BE2C (cell line): ENCODE results near the gene ALPL.

Source experiments
- DNase-seq: peaks from one replicate; pipeline ENCODE4 v3.0.0-alpha.2; 2020
- H3K27me3 ChIP-seq: fragments of 250-450 bp; sonication (Bioruptor Pico); 2 replicates; pipeline ENCODE4 v1.5.1; 2020; ENCODE audit warnings: mild to moderate bottlenecking
- H3K36me3 ChIP-seq: fragments of 250-450 bp; sonication (Bioruptor Pico); 2 replicates; pipeline ENCODE4 v1.5.1; 2020; ENCODE audit warnings: mild to moderate bottlenecking
- H3K4me1 ChIP-seq: fragments of 250-450 bp; sonication (Bioruptor Pico); 2 replicates; pipeline ENCODE4 v1.5.1; 2020
- H3K4me3 ChIP-seq: 2 replicates; pipeline ENCODE4 v1.5.1; 2011; ENCODE audit warnings: low read depth, low read length
- H3K9me3 ChIP-seq: fragments of 250-450 bp; sonication (Bioruptor Pico); 2 replicates; pipeline ENCODE4 v1.5.1; 2020
- CTCF ChIP-seq: IDR thresholded peaks from 2 replicates; pipeline ENCODE4 v1.5.1; 2012; ENCODE audit warnings: mild to moderate bottlenecking, low read depth, low read length

The ALPL gene

GRCh38 chr1:21612057-21612456 is 102.8 kb downstream of the ALPL start:
- DNase-seq = no peak
- TF ChIP-seq CTCF = no peak
- H3K4me3 ChIP-seq = no peak overlapping the region

DNA sequence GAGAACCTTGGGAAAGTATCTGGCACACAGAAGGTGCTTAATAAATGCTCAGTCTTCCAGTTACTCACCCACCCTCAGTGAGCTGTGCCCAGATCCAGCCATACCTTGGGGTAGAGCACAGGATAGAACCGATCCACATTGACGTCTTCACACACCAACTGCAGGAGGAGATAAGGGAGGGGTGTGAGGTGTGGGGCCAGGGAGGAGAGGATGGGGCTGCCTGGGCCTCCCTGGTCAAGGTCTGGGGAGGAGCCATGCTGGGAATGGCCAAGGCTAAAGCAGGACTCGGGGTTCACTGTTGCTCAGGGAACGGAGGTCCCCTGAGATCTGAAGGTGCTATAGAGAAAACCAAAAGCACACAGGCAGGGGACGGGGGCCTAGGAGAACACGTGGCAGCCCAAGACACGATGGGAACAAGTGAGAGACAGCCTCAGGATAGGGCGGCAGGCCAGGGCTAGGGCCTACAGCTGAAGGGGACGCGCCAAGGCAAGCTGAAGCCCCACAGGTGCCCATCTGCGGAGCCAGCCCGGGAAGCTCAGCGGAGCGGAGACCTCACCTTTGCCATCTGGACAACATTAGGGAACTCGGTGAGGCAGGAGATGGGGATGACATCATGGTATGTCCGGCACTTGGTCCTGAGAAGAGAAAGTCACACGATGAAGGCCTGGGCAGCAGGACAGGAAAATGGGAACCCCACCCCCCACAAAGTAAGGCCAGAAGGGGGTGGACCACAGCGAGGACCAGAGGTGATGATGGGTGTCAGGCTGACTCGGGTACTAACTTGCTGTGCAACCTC is 104.0 kb downstream of the ALPL start:
- TF ChIP-seq CTCF = no peak
- Histone ChIP-seq H3K9me3 (no peaks in the 10 kb centered on the region), H3K36me3 (no peaks in the 10 kb centered on the region), H3K4me1 (no peaks in the 10 kb centered on the region), H3K27me3 (no peaks in the 10 kb centered on the region), H3K4me3 (no peak overlapping the region)
- DNase-seq = no peak

More at GRCh38 chr1:21612057-21612456, 102.8 kb downstream of the ALPL start:
- Histone ChIP-seq H3K9me3 (no peaks in the 10 kb centered on the region), H3K27me3 (no peaks in the 10 kb centered on the region), H3K36me3 (no peaks in the 10 kb centered on the region), H3K4me1 (peaks cover 3% of the 10 kb centered on the region; the same call in 1 of the 2 replicates)

DNA sequence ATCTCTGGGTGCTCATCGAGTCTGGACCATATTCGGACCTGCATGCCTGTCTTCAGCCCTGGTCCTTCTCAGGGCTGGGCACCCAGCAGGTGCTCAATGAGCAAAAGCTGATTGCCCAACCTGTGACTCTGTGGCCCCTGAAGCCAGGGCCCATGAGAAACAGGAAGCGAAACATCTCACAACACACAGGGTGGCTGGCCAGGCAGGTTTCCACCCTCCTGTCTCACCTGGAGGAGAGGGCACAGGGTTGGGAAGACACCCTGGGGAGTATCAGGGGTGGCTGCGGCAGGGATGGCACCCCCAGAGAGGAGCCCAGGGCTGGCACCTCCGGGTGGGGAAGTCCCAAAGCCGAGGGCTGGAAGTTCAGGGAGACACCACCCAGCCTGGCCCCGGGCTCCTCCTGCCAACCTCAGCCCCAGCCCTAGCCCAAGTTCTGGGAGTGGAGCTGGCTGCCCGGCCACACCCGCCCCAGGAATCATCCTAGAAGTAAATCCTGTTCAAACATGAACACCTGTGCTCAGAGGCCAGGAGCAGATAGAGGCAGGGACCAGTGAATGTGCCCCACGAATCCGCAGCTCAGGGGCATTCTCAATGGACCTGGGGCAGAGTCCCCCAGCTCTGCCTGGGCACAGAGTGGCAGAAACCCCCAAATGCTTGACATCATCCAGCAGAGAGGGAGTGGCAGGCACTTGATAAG is 105.3 kb downstream of the ALPL start:
- H3K27me3 ChIP-seq = no peaks in the 10 kb centered on the region
- H3K4me3 ChIP-seq = no peak overlapping the region
- DNase-seq = no peak
- H3K36me3 ChIP-seq = no peaks in the 10 kb centered on the region
- no peak for TF ChIP-seq CTCF
- peaks cover 4% of the 10 kb centered on the region for H3K4me1 ChIP-seq
- no peaks in the 10 kb centered on the region for H3K9me3 ChIP-seq

DNA sequence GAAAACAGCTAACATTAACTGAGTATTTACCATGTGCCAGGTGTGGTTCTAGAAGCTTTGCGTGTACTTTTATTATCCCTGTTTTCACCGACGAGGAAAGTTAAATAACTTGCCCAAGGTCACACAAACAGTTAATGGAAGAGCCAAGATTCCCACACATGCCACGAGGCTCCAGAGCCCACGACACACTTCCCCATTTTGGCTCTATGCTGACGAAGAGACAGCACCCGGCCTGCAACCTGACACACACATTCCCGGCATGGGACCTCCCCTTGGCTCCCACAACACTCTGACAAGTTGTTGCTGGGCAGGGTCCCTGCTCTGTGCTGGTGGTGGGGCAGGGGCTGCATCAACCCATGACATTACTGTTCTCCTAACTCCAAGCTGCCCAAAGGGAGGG is 107.1 kb downstream of the ALPL start:
- Histone ChIP-seq H3K9me3 (no peaks in the 10 kb centered on the region), H3K36me3 (no peaks in the 10 kb centered on the region), H3K27me3 (no peaks in the 10 kb centered on the region), H3K4me1 (peaks cover 4% of the 10 kb centered on the region), H3K4me3 (no peak overlapping the region)
- no peak for DNase-seq
- no peak for TF ChIP-seq CTCF

DNA sequence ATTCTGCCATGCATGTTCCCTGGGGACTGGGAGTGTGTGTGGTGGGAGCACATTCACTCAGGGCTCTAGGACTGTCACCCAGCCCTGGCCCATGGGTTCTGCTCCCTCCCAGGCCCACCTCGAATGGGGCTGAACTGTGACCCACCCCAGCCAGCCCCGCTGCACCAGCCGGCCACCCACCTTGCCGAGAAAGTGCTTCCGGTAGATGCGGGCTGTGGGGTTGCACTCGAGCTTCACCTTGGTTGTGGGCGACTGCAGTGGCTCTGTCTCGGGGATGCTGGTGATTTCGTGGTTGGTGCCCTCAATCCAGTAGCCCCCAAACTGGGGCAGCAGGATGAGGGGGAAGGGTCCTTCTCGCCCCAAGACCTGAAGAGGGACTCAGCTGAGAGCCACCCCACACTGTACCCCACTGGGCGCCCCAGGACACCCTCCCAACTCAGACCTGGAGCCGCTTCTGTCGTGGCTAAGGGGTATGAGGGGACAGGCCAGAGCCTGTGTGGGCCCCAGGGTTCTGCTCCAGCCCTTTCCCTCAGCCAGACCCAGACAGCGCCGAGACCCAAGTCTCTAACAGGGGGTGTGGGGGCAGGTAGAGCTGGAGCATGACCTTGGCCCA is 108.0 kb downstream of the ALPL start:
- Histone ChIP-seq H3K36me3 (no peaks in the 10 kb centered on the region), H3K4me3 (no peak overlapping the region), H3K27me3 (no peaks in the 10 kb centered on the region), H3K9me3 (no peaks in the 10 kb centered on the region), H3K4me1 (peaks cover 4% of the 10 kb centered on the region)
- DNase-seq = no peak
- TF ChIP-seq CTCF = no peak
